SHP77 treated with DMSO at 0.1 percent for 48 hours (cell line): ENCODE measurements around the gene STXBP2.
"Not testable (repeated sequence)": the region's sequence is repeated elsewhere in the genome, so short reads cannot be mapped to it uniquely, and the experiment has no call there.

Source experiments
- DNase-seq: peaks from one replicate; lab custom pipeline; 2025; lab: John Stamatoyannopoulos, UW

STXBP2 gene

DNA sequence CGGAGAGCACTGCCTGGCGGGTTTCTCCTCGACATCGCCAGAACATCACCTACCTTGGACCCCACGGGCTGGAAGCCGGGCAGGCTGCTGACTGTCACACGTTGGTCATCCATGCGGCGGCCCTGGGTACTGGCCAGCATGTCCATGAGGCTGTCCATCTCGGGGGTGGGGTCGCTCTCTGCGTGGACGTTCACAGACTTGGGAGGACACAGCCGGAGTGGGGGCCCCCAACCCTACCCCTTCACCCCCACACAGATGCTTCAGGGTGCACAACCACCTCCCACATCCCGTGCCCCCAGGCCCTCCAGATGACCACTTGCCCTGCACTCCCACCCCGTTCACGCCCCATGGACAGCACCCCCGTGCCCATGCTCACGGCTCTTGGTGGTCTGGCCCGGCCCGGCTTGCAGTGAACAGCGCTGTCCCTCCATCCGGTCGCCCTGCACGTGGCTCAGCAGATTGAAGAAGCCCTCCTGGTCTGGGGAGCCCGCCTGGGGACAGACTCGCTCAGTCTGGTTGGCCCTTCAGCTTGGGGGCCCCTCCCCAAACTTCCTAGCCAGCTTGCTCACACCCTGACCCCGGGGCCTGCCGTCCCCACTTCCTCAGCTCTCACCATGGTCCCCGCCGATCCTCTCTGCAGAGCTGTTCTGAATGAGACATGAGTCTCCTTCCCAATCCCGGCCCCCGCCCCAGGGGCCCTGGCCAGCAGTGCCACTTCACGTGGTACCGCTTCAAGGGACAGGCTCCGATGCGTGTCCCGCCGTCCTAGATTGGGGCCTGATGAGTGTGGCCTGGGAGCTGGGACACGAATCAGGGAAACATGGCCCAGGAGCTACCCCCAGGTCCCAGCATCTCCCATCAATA is 4.3 kb upstream of the STXBP2 start:
- no peak for DNase-seq

- DNase-seq, result no peak
Measured at GRCh38 chr19:7633698-7634097, 3.2 kb upstream of the STXBP2 start, which contains the start of gene PCP2. Gene PCP2, minus strand, starts transcription at chr19:7633719. Its CDS starts 262 bp downstream, at chr19:7633457.

DNA sequence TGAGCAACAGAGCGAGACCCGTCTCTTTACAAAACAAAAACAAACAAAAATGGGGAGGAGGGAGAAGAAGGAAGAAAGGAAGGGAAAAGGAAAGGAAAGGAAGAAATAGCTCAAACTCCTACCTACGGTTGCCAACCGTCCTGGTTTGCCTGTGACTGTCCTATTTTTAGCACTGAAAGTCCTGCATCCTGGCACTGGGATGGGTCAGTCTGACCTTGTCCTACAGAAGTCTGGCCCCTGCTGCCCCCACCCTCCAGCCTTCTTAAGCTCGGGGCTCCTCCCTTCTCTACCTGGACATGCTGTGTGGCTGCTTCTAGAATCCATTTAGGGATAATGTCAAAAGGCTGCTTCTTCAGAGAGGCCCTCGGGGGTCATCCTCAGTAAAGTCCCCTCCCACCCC is 1.2 kb upstream of the STXBP2 start:
- no peak for DNase-seq

GRCh38 chr19:7636317-7636690 is 606 bp upstream of the STXBP2 start:
- DNase-seq, result no peak

DNA sequence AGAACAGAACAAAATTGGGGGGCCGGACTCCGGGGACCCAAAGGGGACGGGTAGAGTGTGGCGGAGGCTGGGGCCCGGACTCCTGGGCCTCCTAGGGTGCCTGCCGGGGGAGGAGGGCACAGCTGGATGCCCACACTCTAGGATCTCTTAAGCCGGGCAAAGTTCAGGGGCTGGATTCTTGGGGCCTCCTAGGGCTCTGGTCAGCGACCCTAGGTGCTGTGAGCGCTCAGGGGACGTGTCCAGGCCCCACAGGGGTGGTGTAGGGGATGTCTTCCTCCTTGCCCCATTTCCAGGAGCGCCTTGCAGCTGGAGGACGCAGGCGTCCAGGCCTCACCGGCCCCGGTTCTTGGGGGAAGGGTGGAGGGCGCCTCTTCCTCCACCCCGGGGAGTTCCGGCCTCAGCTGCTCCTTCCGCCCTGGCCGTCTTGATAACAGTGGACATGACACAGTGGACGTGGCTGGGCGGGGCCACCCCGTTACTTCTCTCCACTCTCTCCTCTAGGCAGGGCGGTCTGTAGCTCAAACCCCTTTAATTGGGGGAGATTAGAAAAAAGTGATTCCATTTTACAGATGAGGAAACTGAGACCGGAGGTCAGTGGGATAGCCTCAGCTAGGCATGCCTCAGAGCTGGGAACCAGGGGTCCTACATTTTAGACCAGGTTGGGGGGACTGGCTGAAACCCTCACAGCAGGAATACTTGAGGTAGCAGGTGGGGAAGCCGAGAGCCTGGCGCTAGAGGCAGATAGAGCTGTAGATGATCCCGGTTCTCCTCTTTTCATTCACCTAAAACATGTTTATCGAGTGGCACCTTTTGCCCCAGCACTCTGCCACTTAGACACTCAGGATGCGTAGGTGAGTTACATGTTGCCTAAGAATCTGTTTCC is 705 bp downstream of the STXBP2 start:
- DNase-seq, result no peak

GRCh38 chr19:7638802-7639465 is 2.0 kb downstream of the STXBP2 start:
- DNase-seq, result no peak

- DNase-seq, result no peak
Measured at GRCh38 chr19:7639863-7640348, 3.0 kb downstream of the STXBP2 start.

DNA sequence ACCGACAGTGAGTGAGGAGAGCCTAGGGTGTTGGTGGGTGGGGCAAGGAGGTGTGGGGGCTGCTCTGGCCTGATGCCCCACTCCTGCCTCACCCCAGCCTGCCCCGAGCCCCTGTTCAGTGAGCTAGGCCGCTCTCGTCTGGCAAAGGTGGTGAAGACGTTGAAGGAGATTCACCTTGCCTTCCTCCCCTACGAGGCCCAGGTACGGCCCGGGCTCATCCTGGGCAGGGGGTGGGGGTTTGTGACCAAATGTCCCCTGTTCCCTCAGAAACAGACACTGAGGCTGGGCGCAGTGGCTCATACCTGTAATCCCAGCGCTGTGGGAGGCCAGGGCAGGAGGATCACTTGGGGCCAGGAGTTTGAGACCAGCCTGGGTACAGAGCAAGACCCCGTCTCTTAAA is 3.9 kb downstream of the STXBP2 start:
- DNase-seq, result no peak

DNA sequence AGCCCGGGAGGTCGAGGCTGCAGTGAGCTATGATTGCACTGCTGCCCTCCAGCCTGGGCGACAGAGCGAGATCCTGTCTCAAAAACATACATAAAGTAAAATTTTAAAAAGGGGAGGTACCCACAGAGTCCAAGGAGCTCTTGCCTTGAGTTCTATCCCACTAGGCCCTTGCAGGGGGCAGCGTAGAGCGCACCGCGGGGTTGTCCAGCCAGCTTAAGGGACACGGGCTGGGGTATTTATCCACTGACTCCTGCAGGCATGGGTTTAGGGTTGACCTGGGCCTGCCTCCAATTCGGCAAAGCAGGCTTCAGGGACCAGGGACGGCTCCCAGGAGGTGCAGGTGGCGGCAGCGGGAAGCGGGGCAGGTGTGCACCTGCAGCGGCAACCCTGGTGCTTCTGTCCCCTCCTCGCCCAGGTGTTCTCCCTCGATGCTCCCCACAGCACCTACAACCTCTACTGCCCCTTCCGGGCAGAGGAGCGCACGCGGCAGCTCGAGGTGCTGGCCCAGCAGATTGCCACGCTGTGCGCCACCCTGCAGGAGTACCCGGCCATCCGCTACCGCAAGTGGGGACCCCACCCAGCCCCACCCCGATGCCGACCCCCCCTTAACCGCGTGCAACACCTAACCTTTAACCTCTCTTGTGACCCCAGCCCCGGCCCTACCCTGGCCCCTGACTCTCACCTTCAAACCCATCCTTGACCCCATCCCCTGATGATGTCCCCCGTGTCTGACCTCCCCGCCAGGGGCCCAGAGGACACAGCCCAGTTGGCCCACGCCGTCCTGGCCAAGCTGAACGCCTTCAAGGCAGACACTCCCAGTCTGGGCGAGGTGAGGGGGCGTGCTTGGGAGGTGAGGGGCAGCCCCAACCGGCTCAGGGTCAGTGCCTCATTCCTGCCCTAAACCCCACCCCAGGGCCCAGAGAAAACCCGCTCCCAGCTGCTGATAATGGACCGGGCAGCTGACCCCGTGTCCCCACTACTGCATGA is 4.7 kb downstream of the STXBP2 start:
- DNase-seq, result no peak

GRCh38 chr19:7642295-7643030 is 5.6 kb downstream of the STXBP2 start:
- no peak for DNase-seq

- no peak for DNase-seq
Measured at GRCh38 chr19:7643031-7643415, 6.1 kb downstream of the STXBP2 start.

DNA sequence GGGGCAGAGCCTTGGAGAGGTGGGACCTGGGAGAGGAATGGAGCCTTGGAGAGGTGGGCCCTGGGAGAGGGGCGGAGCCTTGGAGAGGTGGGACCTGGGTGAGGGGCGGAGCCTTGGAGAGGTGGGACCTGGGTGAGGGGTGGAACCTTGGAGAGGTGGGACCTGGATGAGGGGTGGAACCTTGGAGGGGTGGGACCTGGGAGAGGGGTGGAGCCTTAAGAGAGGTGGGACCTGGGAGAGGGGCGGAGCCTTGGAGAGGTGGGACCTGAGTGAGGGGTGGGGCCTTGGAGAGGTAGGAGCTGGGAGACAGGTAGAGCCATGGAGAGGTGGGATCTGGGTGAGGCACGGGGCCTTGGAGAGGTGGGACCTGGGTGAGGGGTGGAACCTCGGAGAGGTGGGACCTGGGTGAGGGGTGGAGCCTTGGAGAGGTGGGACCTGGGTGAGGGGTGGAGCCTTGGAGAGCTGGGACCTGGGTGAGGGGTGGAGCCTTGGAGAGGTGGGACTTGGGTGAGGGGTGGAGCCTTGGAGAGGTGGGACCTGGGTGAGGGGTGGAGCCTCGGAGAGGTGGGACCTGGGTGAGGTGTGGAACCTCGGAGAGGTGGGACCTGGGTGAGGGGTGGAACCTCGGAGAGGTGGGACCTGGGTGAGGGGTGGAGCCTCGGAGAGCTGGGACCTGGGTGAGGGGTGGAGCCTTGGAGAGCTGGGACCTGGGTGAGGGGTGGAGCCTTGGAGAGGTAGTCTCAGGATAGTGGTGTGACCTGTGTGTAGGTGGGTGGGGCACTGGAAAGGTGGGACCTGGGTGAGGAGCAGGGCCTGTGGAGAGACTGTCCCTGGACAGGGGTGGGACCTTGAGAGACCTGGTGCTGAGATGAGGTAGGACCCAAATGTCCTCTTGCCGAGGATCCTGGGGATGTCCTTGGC is 7.0 kb downstream of the STXBP2 start:
- not testable (repeated sequence) for DNase-seq

DNA sequence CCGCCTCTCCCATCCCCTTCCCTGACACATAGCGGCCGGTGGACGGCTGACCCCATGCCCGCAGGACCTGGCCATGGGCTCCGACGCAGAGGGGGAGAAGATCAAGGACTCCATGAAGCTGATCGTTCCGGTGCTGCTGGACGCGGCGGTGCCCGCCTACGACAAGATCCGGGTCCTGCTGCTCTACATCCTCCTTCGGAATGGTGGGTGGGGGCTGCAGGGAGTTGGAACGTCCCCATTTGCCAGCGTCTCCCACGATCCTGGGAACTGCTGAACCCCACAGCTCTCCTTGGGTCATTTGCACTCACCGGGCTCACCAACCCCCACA is 7.6 kb downstream of the STXBP2 start:
- no peak for DNase-seq

DNA sequence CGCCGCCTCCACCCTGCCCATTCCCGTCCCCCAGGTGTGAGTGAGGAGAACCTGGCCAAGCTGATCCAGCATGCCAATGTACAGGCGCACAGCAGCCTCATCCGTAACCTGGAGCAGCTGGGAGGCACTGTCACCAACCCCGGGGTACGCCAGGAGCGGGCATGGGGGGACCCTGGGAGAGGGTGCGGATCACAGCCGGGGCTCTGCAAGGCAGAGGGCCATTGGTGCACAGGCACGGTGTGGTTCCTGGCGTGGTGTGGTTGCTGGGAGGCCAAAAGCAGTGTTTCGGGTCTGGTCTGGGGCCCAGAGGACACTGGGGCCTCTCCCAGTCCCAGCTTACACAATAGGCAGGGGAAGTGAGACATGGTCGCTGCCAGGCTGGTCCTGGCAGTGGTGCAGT is 8.3 kb downstream of the STXBP2 start:
- DNase-seq, result no peak

DNA sequence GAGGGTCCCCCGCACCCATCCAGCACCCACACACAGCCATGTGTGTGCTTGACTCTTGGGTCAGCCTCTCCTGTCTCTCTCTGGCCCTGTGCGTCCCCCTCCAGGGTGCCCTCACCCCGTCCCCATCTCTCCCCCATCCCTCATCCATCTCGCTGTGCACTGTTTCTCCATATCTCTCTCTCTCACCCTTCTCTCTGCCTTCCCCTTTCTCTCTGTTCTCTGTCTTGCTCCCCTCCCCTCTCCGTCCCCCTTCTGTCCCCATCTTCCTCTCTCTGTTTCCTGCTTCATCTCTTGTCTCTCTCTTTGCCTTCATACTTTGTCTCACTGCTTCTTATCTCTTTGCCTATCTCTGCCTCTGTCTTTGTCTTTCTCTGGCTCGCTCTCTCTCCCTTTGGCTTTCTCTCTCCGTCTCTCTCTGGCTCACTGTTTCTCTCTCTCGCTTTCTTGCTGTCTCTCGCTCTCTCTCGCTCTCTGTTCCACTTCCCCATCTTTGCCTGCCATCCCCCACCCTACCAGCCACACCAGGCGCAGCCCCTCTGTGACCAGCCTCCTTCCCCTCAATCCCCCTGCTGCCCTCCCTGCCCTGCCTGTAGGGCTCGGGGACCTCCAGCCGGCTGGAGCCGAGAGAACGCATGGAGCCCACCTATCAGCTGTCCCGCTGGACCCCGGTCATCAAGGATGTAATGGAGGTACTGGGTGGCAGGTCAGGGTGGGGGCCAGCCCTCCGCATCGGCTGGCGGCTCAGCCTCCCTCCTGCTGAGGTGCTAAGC is 8.9 kb downstream of the STXBP2 start:
- DNase-seq, result no peak

DNA sequence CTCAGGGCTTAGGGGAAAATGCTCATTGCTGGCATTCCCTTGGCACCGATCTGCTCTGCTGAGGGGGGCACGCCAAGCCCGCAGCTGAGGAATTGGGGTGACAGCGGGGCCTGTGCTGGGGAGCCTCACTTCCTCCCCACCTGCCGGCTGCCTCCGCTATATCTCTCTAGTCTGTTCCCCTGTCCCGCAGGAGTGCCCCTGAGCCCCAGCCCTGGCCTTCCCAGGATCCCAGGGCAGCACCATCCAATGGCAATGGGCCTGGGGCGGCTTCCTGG is 9.5 kb downstream of the STXBP2 start:
- DNase-seq, result no peak

GRCh38 chr19:7647156-7647555 is 10.2 kb downstream of the STXBP2 start:
- DNase-seq, result no peak

- no peak for DNase-seq
Measured at GRCh38 chr19:7648265-7649014, 11.5 kb downstream of the STXBP2 start.
